22Rv1 (cell line): ENCODE results near the gene PPP1R37.

ENCODE experiments used
- ZFX ChIP-seq: fragments of 450-650 bp; IDR thresholded peaks from 2 replicates; pipeline ENCODE4 v1.6.1; 2017; ENCODE audit warnings: antibody characterized with exemption, borderline replicate concordance
- TF ChIP-seq, protein P1 (sequence below): fragments of 450-650 bp; IDR thresholded peaks from 2 replicates; pipeline ENCODE4 v1.5.1; 2017; ENCODE audit warnings: mild to moderate bottlenecking

DNA sequence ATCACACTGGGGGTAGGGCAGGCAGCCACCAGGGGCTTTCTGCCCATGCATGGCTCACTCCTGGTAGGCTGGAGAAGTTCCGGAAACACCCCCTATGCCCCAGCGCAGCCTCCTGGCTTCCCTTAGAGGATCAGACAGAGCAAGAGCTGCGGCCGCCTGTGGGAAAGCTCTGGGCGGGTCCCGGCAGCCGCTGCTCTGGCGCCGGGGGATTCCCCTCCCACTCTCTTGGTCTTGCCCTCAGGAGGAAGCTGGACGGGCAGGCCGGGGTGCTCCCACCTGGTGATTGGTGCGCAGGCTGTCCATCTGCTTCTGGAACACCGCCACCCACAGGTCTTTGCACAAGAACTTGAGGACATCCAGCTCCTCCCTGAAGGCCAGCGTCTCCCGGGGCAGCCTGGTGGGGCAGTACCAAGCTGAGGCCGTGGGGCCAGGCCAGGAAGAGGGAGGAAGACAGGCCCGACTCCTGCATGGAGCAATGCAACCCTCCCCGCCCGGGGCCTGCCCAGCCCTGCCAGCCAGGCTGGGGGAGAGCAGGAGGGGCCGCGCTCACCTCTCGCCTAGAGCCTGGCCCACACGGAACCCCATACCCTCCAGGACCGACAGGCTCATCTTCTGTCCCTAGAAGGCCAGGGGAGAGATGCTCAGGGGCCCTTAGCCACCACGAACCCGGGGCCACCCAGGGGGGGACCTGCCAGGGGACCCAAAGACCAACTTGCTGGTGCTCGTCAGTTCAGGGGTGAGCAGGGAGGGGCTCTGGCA is 71.8 kb downstream of the PPP1R37 start:
- TF ChIP-seq, protein P1, sequence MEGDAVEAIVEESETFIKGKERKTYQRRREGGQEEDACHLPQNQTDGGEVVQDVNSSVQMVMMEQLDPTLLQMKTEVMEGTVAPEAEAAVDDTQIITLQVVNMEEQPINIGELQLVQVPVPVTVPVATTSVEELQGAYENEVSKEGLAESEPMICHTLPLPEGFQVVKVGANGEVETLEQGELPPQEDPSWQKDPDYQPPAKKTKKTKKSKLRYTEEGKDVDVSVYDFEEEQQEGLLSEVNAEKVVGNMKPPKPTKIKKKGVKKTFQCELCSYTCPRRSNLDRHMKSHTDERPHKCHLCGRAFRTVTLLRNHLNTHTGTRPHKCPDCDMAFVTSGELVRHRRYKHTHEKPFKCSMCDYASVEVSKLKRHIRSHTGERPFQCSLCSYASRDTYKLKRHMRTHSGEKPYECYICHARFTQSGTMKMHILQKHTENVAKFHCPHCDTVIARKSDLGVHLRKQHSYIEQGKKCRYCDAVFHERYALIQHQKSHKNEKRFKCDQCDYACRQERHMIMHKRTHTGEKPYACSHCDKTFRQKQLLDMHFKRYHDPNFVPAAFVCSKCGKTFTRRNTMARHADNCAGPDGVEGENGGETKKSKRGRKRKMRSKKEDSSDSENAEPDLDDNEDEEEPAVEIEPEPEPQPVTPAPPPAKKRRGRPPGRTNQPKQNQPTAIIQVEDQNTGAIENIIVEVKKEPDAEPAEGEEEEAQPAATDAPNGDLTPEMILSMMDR: no peak
- no peak for TF ChIP-seq ZFX
